GM12878 (cell line): Measurements from ENCODE around the gene HEBP2. TPM values are rescaled to one million over a fixed set of nuclear protein-coding genes. Genes with fewer than 3 reads are reported as not detected.

ENCODE experiments used
- ATAC-seq: fragments of 200-7000 bp; cut with Tn5 transposase; 3 replicates; pipeline ENCODE4 v1.9.1; 2020; ENCODE audit warnings: mild to moderate bottlenecking, moderate library complexity
- BruUV-seq: library from RNA; stranded (reverse); fragments of 400-500 nt; replicated peaks from 2 replicates; lab custom pipeline; 2021; lab: Mats Ljungman, UMichigan
- CTCF ChIA-PET: fragments of 300-600 bp; sonication (Branson Sonifier 250); formaldehyde crosslinking; extraction: SDS; loops from one replicate; lab custom pipeline; 2021; ENCODE audit warnings: inconsistent platforms; lab: Yijun Ruan, JAX
- POLR2A ChIA-PET: fragments of 350-600 bp; formaldehyde crosslinking; extraction: SDS; loops from one replicate; lab custom pipeline; 2021; ENCODE audit warnings: inconsistent platforms; lab: Charles Lee
- RAD21 ChIA-PET: fragments of 300-600 bp; sonication (Branson Sonifier 250); formaldehyde crosslinking; loops from one replicate; lab custom pipeline; 2023; ENCODE audit warnings: antibody characterized with exemption; ENCODE audit not compliant: unreplicated experiment; lab: Charles Lee
- SMC1A ChIA-PET: fragments of 300-600 bp; sonication (Branson Sonifier 250); formaldehyde crosslinking; loops from one replicate; lab custom pipeline; 2023; ENCODE audit not compliant: unreplicated experiment, uncharacterized antibody; lab: Charles Lee
- DNase-seq: peaks from one replicate; pipeline ENCODE4 v3.0.0-alpha.2; 2011; ENCODE audit warnings: low read depth, low spot score
- FAIRE-seq: peaks from 3 replicates; lab custom pipeline; 2011; peaks lifted over from hg19 to GRCh38; lab: Jason Lieb, UNC
- H2AFZ ChIP-seq: 2 replicates; pipeline ENCODE4 v1.6.0; 2011; ENCODE audit warnings: low read depth, low read length, control low read depth; ENCODE audit not compliant: control insufficient read depth
- H3K27ac ChIP-seq: 2 replicates; pipeline ENCODE4 v1.5.1; 2011; ENCODE audit warnings: control low read depth; ENCODE audit not compliant: control insufficient read depth, insufficient read depth
- H3K27me3 ChIP-seq, 2 experiments: replicated peaks in 1 of 2; 2 replicates each; pipeline versions ENCODE4 v1.6.0 to v1.6.1; 2011; ENCODE audit warnings: low read length in 1 of 2; ENCODE audit not compliant: control insufficient read depth in 2 of 2, insufficient read depth in 2 of 2
- H3K36me3 ChIP-seq, 2 experiments: 2 replicates each; pipeline ENCODE4 v1.5.1; 2011; ENCODE audit warnings: low read length in 1 of 2; ENCODE audit not compliant: control insufficient read depth in 2 of 2, insufficient read depth in 2 of 2
- H3K4me1 ChIP-seq: 2 replicates; pipeline ENCODE4 v1.6.1; 2011; ENCODE audit warnings: mild to moderate bottlenecking, low read length, moderate library complexity, mixed read lengths; ENCODE audit not compliant: control insufficient read depth, insufficient read depth
- H3K4me2 ChIP-seq: 2 replicates; pipeline ENCODE4 v1.6.0; 2011; ENCODE audit warnings: control low read depth; ENCODE audit not compliant: control insufficient read depth, insufficient read depth
- H3K4me3 ChIP-seq: fragments of 200-600 bp; sonication (generic); 2 replicates; pipeline ENCODE4 v1.5.1; 2016
- H3K79me2 ChIP-seq: 2 replicates; pipeline ENCODE4 v1.6.0; 2011; ENCODE audit warnings: low read length; ENCODE audit not compliant: control insufficient read depth, insufficient read depth
- H3K9ac ChIP-seq: 2 replicates; pipeline ENCODE4 v1.8.0; 2011; ENCODE audit warnings: low read length, control low read depth, mixed read lengths; ENCODE audit not compliant: control insufficient read depth, insufficient read depth
- H3K9me3 ChIP-seq: replicated peaks from 3 replicates; pipeline ENCODE4 v1.5.1; 2011; ENCODE audit warnings: mild to moderate bottlenecking, low read length; ENCODE audit not compliant: control insufficient read depth, insufficient read depth
- H4K20me1 ChIP-seq: 2 replicates; pipeline ENCODE4 v1.6.0; 2011; ENCODE audit not compliant: control insufficient read depth, insufficient read depth
- CHD2 ChIP-seq: IDR thresholded peaks from 2 replicates; pipeline ENCODE4 v1.6.1; 2011; ENCODE audit warnings: low read depth, low read length, improper control_type of control experiment, borderline replicate concordance
- CTCF ChIP-seq, 3 experiments: IDR thresholded peaks in 2 of 3; conservative IDR thresholded peaks in 1 of 3; 2 replicates each; pipeline ENCODE4 v1.5.1; 2011; ENCODE audit warnings: low read depth in 3 of 3, low read length in 3 of 3, mild to moderate bottlenecking in 3 of 3, control low read depth in 2 of 3, moderate library complexity in 2 of 3, inconsistent platforms in 1 of 3, mixed read lengths in 1 of 3; ENCODE audit not compliant: control insufficient read depth in 2 of 3, insufficient read depth in 1 of 3; ENCODE audit errors: extremely low read depth in 1 of 3
- HDAC2 ChIP-seq: fragments of 200-600 bp; sonication (generic); IDR thresholded peaks from 2 replicates; pipeline ENCODE4 v1.6.1; 2017
- HDGF ChIP-seq: fragments of 450-650 bp; IDR thresholded peaks from 2 replicates; pipeline ENCODE4 v1.6.1; 2016; ENCODE audit warnings: antibody characterized with exemption
- MTA3 ChIP-seq: IDR thresholded peaks from 2 replicates; pipeline ENCODE4 v1.6.1; 2012; ENCODE audit warnings: low read length, inconsistent platforms, borderline replicate concordance
- MXI1 ChIP-seq: fragments of 150-350 bp; IDR thresholded peaks from 2 replicates; pipeline ENCODE4 v1.6.1; 2011; ENCODE audit warnings: low read depth, mild to moderate bottlenecking, inconsistent platforms, low read length, improper control_type of control experiment
- NFIC ChIP-seq: IDR thresholded peaks from 2 replicates; pipeline ENCODE4 v1.6.1; 2012; ENCODE audit warnings: low read depth, mild to moderate bottlenecking, inconsistent platforms, low read length, moderate library complexity
- NRF1 ChIP-seq: conservative IDR thresholded peaks from 2 replicates; pipeline ENCODE4 v1.6.1; 2011; ENCODE audit warnings: mild to moderate bottlenecking, low read depth, low read length, improper control_type of control experiment
- RELA ChIP-seq: fragments of 450-650 bp; IDR thresholded peaks from 2 replicates; pipeline ENCODE4 v1.8.0; 2014; ENCODE audit warnings: borderline replicate concordance; ENCODE audit not compliant: partially characterized antibody
- SMAD1 ChIP-seq: fragments of 450-650 bp; IDR thresholded peaks from 2 replicates; pipeline ENCODE4 v1.6.1; 2018; ENCODE audit warnings: mild to moderate bottlenecking, low read depth; ENCODE audit not compliant: partially characterized antibody
- STAT1 ChIP-seq: fragments of 450-650 bp; conservative IDR thresholded peaks from 2 replicates; pipeline ENCODE4 v1.6.1; 2014; ENCODE audit warnings: antibody characterized with exemption, mild to moderate bottlenecking
- ZBTB33 ChIP-seq: fragments of 450-650 bp; IDR thresholded peaks from 2 replicates; pipeline ENCODE4 v1.6.1; 2017; ENCODE audit warnings: mild to moderate bottlenecking
- ZNF217 ChIP-seq: fragments of 450-650 bp; IDR thresholded peaks from 2 replicates; pipeline ENCODE4 v1.6.1; 2017; ENCODE audit warnings: antibody characterized with exemption, mild to moderate bottlenecking
- WGBS: methylation state at CpG from one replicate; pipeline ENCODE4 v1.1.6; 2016; ENCODE audit warnings: low lambda C conversion rate; ENCODE audit not compliant: insufficient replicate concordance, insufficient coverage; ENCODE audit errors: missing lambda C conversion rate; 5-methylcytosine and 5-hydroxymethylcytosine counted together
- in situ Hi-C: fragments of 300-500 bp; cut with MboI; formaldehyde crosslinking; loops from 9 replicates; pipeline ENCODE4 v1.14.3; 2018; ENCODE audit warnings: mixed read lengths
- intact Hi-C: fragments of 100-400 bp; cut with micrococcal nuclease; formaldehyde crosslinking; loops from one replicate; pipeline ENCODE4 v1.14.2; 2022; ENCODE audit not compliant: unreplicated experiment
- polyA plus RNA-seq, 11 experiments: library from polyadenylated mRNA; depleted of rRNA in 4 of 11; unstranded in 6 of 11; stranded (reverse) in 5 of 11; fragments of >200 nt; fragmentation: Nextera tagmentation in 4 of 11; fragmentation: Illumina TruSeq in 1 of 11; extraction: Ambion mirVana in 4 of 11; extraction: Trizol in 1 of 11; gene quantifications; 1 replicate in 1 of 11; 2 replicates in 10 of 11; pipeline versions ENCODE4 v1.2.1 to v1.2.3, GENCODE V29; 2011 to 2016; ENCODE audit warnings: inconsistent platforms in 2 of 11, missing spikeins in 2 of 11, low read depth in 1 of 11
- total RNA-seq, 4 experiments: library from RNA; depleted of rRNA in 3 of 4; stranded (reverse); fragments of >200 nt in 3 of 4; fragmentation: Illumina TruSeq in 1 of 4; extraction: Trizol in 1 of 4; gene quantifications; 2 replicates each; pipeline versions ENCODE4 v1.2.1 to v1.2.3, GENCODE V29; 2013 to 2021
- TF ChIP-seq, protein P1 (sequence below): fragments of 450-650 bp; IDR thresholded peaks from 2 replicates; pipeline ENCODE4 v1.6.1; 2016; ENCODE audit warnings: mild to moderate bottlenecking

Gene HEBP2
- total and polyA plus RNA-seq, 10 of the 15 experiments (the other 5 are each of a cell fraction or from before 2014, with no cell fraction given): 3.8 to 41.8 (median 16.9) TPM

- Histone ChIP-seq H3K4me3 (no peak overlapping the region), H3K27ac (no peak overlapping the region), H4K20me1 (no peaks in the 10 kb centered on the region), H3K27me3 (no peaks in the 10 kb centered on the region; a peak in 2 of 4 replicates), H3K79me2 (no peaks in the 10 kb centered on the region), H3K36me3 (no peaks in the 10 kb centered on the region), H3K9ac (no peak overlapping the region), H2AFZ (no peak overlapping the region), H3K4me1 (no peaks in the 10 kb centered on the region), H3K4me2 (no peak overlapping the region), H3K9me3 (no peaks in the 10 kb centered on the region)
- TF ChIP-seq NRF1: no peak
- TF ChIP-seq, protein P1, sequence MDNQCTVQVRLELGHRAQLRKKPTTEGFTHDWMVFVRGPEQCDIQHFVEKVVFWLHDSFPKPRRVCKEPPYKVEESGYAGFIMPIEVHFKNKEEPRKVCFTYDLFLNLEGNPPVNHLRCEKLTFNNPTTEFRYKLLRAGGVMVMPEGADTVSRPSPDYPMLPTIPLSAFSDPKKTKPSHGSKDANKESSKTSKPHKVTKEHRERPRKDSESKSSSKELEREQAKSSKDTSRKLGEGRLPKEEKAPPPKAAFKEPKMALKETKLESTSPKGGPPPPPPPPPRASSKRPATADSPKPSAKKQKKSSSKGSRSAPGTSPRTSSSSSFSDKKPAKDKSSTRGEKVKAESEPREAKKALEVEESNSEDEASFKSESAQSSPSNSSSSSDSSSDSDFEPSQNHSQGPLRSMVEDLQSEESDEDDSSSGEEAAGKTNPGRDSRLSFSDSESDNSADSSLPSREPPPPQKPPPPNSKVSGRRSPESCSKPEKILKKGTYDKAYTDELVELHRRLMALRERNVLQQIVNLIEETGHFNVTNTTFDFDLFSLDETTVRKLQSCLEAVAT: no peak
- TF ChIP-seq HDAC2: no peak
- no peak for TF ChIP-seq MTA3
- no peak for TF ChIP-seq HDGF
- no peak for TF ChIP-seq MXI1
- no peak for TF ChIP-seq SMAD1
- TF ChIP-seq CTCF (IDR thresholded peaks at IDR 0.05 in 2 of 3, conservative IDR thresholded peaks at IDR 0.05 in 1 of 3; ENCODE audit: control insufficient read depth in 2 of 3, extremely low read depth in 1 of 3, insufficient read depth in 1 of 3, low read depth in 3 of 3, low read length in 3 of 3): no peak
- no peak for TF ChIP-seq STAT1
- TF ChIP-seq RELA: no peak
- TF ChIP-seq CHD2: no peak
- no peak for TF ChIP-seq ZNF217
- no peak for TF ChIP-seq NFIC
- no peak for TF ChIP-seq ZBTB33
- intact Hi-C loops (no loop called here), in situ Hi-C loops (no loop called here)
- FAIRE-seq (no peak), ATAC-seq (no peak), DNase-seq (no peak)
- ChIA-PET CTCF (no interaction called here), POLR2A (no interaction called here), RAD21 (no interaction called here), SMC1A (interaction anchor here (1.1 kb wide), 1 partner anchor 13 kb away, joined by 3 read pairs; no protein-coding TSS in a partner anchor)
- 56% methylated on average over 4 of the region's 4 CpGs for WGBS
- no TSS peak for BruUV-seq
Measured at GRCh38 chr6:138378463-138378862, 25.6 kb upstream of the HEBP2 start.
